ENCODE data around the gene MCHR1.

GRCh38 chr22:40653361-40653760 is 25.9 kb upstream of the MCHR1 start:
- TF ChIP-seq CTCF (conservative IDR thresholded peaks at IDR 0.05 in 1 of 2, IDR thresholded peaks at IDR 0.05 in 1 of 2; ENCODE audit: extremely low read depth in 1 of 2, insufficient read depth in 1 of 2, low read depth in 1 of 2, low read length in 2 of 2) (no peak), EZH2 (IDR thresholded peaks at IDR 0.05; ENCODE audit: borderline replicate concordance, low read length) (no peak)
